Tibial artery (tissue), 4 donors: ENCODE results near the gene HAPLN2.

ENCODE experiments used
- DNase-seq, 2 donors: peaks; one replicate each; pipeline ENCODE4 v3.0.0-alpha.2; 2019
- H3K27ac ChIP-seq, 2 donors: fragments of 200-600 bp; sonication (generic) in 1 of 2; 1 replicate in 1 of 2; 2 replicates in 1 of 2; pipeline ENCODE4 v1.5.1; 2018 to 2019; ENCODE audit warnings: mild to moderate bottlenecking in 1 of 2
- H3K27me3 ChIP-seq, 2 donors: fragments of 200-600 bp; sonication (generic) in 1 of 2; one replicate each; pipeline versions ENCODE4 v1.5.1 to v1.6.0; 2016 to 2019
- H3K36me3 ChIP-seq, 3 donors: fragments of 200-600 bp; sonication (generic) in 2 of 3; one replicate each; pipeline ENCODE4 v1.5.1; 2016 to 2019; ENCODE audit warnings: mild to moderate bottlenecking in 2 of 3
- H3K4me1 ChIP-seq, 4 donors: fragments of 200-600 bp; sonication (generic) in 2 of 4; 1 replicate in 3 of 4; 2 replicates in 1 of 4; pipeline ENCODE4 v1.5.1; 2016 to 2019
- H3K4me3 ChIP-seq, 2 donors: fragments of 200-600 bp; sonication (generic) in 1 of 2; 1 replicate in 1 of 2; 2 replicates in 1 of 2; pipeline ENCODE4 v1.5.1; 2018 to 2019; ENCODE audit warnings: mild to moderate bottlenecking in 2 of 2
- H3K9me3 ChIP-seq, 3 donors: fragments of 200-600 bp; sonication (generic) in 1 of 3; one replicate each; pipeline ENCODE4 v1.5.1; 2016 to 2019
- CTCF ChIP-seq, 2 experiments: fragments of 200-600 bp in 1 of 2; fragments of 450-650 bp in 1 of 2; IDR thresholded peaks; one replicate each; pipeline ENCODE4 v1.5.1; 2017 to 2019; ENCODE audit warnings: antibody characterized with exemption in 2 of 2, mild to moderate bottlenecking in 1 of 2, moderate library complexity in 1 of 2
- intact Hi-C: fragments of 100-400 bp; cut with DNase I; formaldehyde crosslinking; loops from one replicate; pipeline ENCODE4 v1.15.0; 2023; ENCODE audit warnings: low total_unique reads

HAPLN2 gene

GRCh38 chr1:156623946-156624813, 5.0 kb downstream of the HAPLN2 start:
- peaks cover 0 to 29% (median 21%) of the 10 kb centered on the region in 4 donors for H3K4me1 ChIP-seq
- H3K9me3 ChIP-seq, result no peaks in the 10 kb centered on the region
- H3K27me3 ChIP-seq, result peaks cover 0 to 50% of the 10 kb centered on the region in 2 donors
- TF ChIP-seq CTCF (IDR thresholded peaks at IDR 0.05), result peak; percentile 26 to 34
- peak overlapping the region; percentile 45 to 48 for H3K4me3 ChIP-seq
- peak overlapping the region; percentile 72 to 74 for H3K27ac ChIP-seq
- H3K36me3 ChIP-seq, result no peaks in the 10 kb centered on the region
- intact Hi-C loops, result loop anchor here (5.0 kb wide), 1 partner anchor 48 kb away; no protein-coding TSS in a partner anchor
- DNase-seq, result peak; percentile 44 to 76

- Histone ChIP-seq H3K4me1 (peaks cover 0 to 29% (median 21%) of the 10 kb centered on the region in 4 donors), H3K4me3 (peak overlapping the region; percentile 45 to 48), H3K9me3 (no peaks in the 10 kb centered on the region), H3K27ac (peak overlapping the region; percentile 72 to 74), H3K36me3 (no peaks in the 10 kb centered on the region), H3K27me3 (peaks cover 0 to 51% of the 10 kb centered on the region in 2 donors)
- DNase-seq, result no peak
- intact Hi-C loops, result loop anchor here (5.0 kb wide), 2 partner anchors 47 to 178 kb away; no protein-coding TSS in a partner anchor
- TF ChIP-seq CTCF (IDR thresholded peaks at IDR 0.05), result no peak
These were observed 5.7 kb downstream of the HAPLN2 start for GRCh38 chr1:156624814-156625435.

- Histone ChIP-seq H3K4me3 (peak overlapping the region; percentile 45 to 48), H3K9me3 (no peaks in the 10 kb centered on the region), H3K36me3 (no peaks in the 10 kb centered on the region), H3K4me1 (peaks cover 0 to 29% (median 21%) of the 10 kb centered on the region in 4 donors), H3K27ac (peak overlapping the region; percentile 72 to 74), H3K27me3 (peaks cover 0 to 58% of the 10 kb centered on the region in 2 donors)
- peak; percentile 79 to 84 for TF ChIP-seq CTCF (IDR thresholded peaks at IDR 0.05)
- intact Hi-C loops, result loop anchor here (2.0 to 5.0 kb wide), 3 partner anchors 31 to 178 kb away; no protein-coding TSS in a partner anchor
- peak; percentile 45 to 77 for DNase-seq
These were observed 6.3 kb downstream of the HAPLN2 start for GRCh38 chr1:156625436-156626078.

- Histone ChIP-seq H3K36me3 (no peaks in the 10 kb centered on the region), H3K27ac (no peak overlapping the region), H3K4me1 (peaks cover 0 to 29% (median 21%) of the 10 kb centered on the region in 4 donors), H3K9me3 (no peaks in the 10 kb centered on the region), H3K4me3 (peak overlapping the region; percentile 45 to 48), H3K27me3 (peaks cover 0 to 61% of the 10 kb centered on the region in 2 donors)
- DNase-seq, result no peak
- no peak for TF ChIP-seq CTCF (IDR thresholded peaks at IDR 0.05)
- intact Hi-C loops, result loop anchor here (2.0 to 5.0 kb wide), 3 partner anchors 31 to 179 kb away; no protein-coding TSS in a partner anchor
These were observed 6.8 kb downstream of the HAPLN2 start for GRCh38 chr1:156626079-156626438.

- Histone ChIP-seq H3K4me3 (no peak overlapping the region), H3K36me3 (no peaks in the 10 kb centered on the region), H3K4me1 (peaks cover 0 to 29% (median 21%) of the 10 kb centered on the region in 4 donors), H3K9me3 (no peaks in the 10 kb centered on the region), H3K27me3 (peaks cover 0 to 72% of the 10 kb centered on the region in 2 donors), H3K27ac (no peak overlapping the region)
- intact Hi-C loops, result loop anchor here (2.0 to 5.0 kb wide), 3 partner anchors 29 to 180 kb away; no protein-coding TSS in a partner anchor
- peak; percentile 49 to 55 for TF ChIP-seq CTCF (IDR thresholded peaks at IDR 0.05)
- no peak for DNase-seq
These were observed 8.2 kb downstream of the HAPLN2 start for GRCh38 chr1:156627313-156627880.
